Gastrocnemius medialis (tissue), 4 donors: ENCODE results near the gene FEZF2.

Experiments
- POLR2A ChIP-seq, 2 donors: fragments of 450-650 bp; IDR thresholded peaks; one replicate each; pipeline ENCODE4 v1.6.1; 2017; ENCODE audit warnings: antibody characterized with exemption in 2 of 2, mild to moderate bottlenecking in 2 of 2, moderate library complexity in 2 of 2
- TF ChIP-seq, protein P1 (sequence below), 5 experiments: fragments of 450-650 bp in 3 of 5; fragments of 200-600 bp in 2 of 5; sonication (generic) in 2 of 5; IDR thresholded peaks in 4 of 5; conservative IDR thresholded peaks in 1 of 5; 1 replicate in 4 of 5; 2 replicates in 1 of 5; pipeline ENCODE4 v1.5.1; 2016 to 2019; ENCODE audit warnings: antibody characterized with exemption in 5 of 5, mild to moderate bottlenecking in 3 of 5, moderate library complexity in 3 of 5

DNA sequence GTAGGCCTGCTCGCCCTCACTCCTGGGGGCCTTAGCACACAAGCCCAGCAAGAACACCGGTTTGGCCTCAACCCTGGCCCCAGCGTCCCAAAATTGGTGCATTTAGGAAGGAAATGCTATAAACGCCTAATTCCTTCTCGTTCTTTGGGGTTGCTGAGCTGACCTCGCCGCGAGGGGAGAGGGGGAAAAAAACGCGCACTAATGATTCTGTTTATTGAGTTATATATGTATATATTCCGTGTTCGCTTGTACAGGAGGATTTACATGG lies 3.9 kb downstream of the FEZF2 start:
- TF ChIP-seq, protein P1, sequence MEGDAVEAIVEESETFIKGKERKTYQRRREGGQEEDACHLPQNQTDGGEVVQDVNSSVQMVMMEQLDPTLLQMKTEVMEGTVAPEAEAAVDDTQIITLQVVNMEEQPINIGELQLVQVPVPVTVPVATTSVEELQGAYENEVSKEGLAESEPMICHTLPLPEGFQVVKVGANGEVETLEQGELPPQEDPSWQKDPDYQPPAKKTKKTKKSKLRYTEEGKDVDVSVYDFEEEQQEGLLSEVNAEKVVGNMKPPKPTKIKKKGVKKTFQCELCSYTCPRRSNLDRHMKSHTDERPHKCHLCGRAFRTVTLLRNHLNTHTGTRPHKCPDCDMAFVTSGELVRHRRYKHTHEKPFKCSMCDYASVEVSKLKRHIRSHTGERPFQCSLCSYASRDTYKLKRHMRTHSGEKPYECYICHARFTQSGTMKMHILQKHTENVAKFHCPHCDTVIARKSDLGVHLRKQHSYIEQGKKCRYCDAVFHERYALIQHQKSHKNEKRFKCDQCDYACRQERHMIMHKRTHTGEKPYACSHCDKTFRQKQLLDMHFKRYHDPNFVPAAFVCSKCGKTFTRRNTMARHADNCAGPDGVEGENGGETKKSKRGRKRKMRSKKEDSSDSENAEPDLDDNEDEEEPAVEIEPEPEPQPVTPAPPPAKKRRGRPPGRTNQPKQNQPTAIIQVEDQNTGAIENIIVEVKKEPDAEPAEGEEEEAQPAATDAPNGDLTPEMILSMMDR (IDR thresholded peaks at IDR 0.05 in 4 of 5, conservative IDR thresholded peaks at IDR 0.05 in 1 of 5), result no peak
- no peak for TF ChIP-seq POLR2A (IDR thresholded peaks at IDR 0.05)
